ENCODE results near the gene CDK9. TPM values are rescaled to one million over a fixed set of nuclear protein-coding genes. Genes with fewer than 3 reads are reported as not detected.

The CDK9 gene
- total RNA-seq, result 90.9 and 100 TPM in 2 replicates
- long read RNA-seq, transcript CDK9-201 (7 exons, 2,463 nt), result major isoform, 5 of 17 reads
- long read RNA-seq, partial matches to known transcripts, result 11 of 17 reads
- long read RNA-seq, other reads (novel, unspliced or antisense), result 0 of 17 reads

GRCh38 chr9:127785933-127786772 lies at the start of gene CDK9:
TSS of gene CDK9 (plus strand) at chr9:127786034. CDS start at chr9:127786149, 115 bp downstream.
- no peaks in the 10 kb centered on the region for H3K9me3 Mint-ChIP-seq (ENCODE audit: low read depth)
- peaks cover 17% of the 10 kb centered on the region for H3K36me3 Mint-ChIP-seq (ENCODE audit: insufficient read depth)
- no peaks in the 10 kb centered on the region for H3K27me3 Mint-ChIP-seq
- DNase-seq (ENCODE audit: low spot score, unreplicated experiment), result peak; percentile 88
- H3K4me1 Mint-ChIP-seq (ENCODE audit: low read depth), result peaks cover 6% of the 10 kb centered on the region
- H3K27ac Mint-ChIP-seq, result peak within 1 kb of the TSS; percentile 90
- TF ChIP-seq, protein P1, sequence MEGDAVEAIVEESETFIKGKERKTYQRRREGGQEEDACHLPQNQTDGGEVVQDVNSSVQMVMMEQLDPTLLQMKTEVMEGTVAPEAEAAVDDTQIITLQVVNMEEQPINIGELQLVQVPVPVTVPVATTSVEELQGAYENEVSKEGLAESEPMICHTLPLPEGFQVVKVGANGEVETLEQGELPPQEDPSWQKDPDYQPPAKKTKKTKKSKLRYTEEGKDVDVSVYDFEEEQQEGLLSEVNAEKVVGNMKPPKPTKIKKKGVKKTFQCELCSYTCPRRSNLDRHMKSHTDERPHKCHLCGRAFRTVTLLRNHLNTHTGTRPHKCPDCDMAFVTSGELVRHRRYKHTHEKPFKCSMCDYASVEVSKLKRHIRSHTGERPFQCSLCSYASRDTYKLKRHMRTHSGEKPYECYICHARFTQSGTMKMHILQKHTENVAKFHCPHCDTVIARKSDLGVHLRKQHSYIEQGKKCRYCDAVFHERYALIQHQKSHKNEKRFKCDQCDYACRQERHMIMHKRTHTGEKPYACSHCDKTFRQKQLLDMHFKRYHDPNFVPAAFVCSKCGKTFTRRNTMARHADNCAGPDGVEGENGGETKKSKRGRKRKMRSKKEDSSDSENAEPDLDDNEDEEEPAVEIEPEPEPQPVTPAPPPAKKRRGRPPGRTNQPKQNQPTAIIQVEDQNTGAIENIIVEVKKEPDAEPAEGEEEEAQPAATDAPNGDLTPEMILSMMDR (IDR thresholded peaks at IDR 0.05; ENCODE audit: unreplicated experiment), result no peak
- peak within 1 kb of the TSS; percentile 88 for H3K4me3 Mint-ChIP-seq (ENCODE audit: low read depth)

- peaks cover 3% of the 10 kb centered on the region for H3K27me3 Mint-ChIP-seq
- H3K4me3 Mint-ChIP-seq (ENCODE audit: low read depth), result no peak overlapping the region
- H3K9me3 Mint-ChIP-seq (ENCODE audit: low read depth), result no peaks in the 10 kb centered on the region
- peaks cover 7% of the 10 kb centered on the region for H3K4me1 Mint-ChIP-seq (ENCODE audit: low read depth)
- no peak overlapping the region for H3K27ac Mint-ChIP-seq
- TF ChIP-seq, protein P1 (IDR thresholded peaks at IDR 0.05; ENCODE audit: unreplicated experiment), result no peak
- H3K36me3 Mint-ChIP-seq (ENCODE audit: insufficient read depth), result no peaks in the 10 kb centered on the region
- DNase-seq (ENCODE audit: low spot score, unreplicated experiment), result no peak
Observed at GRCh38 chr9:127738666-127739065, 47.2 kb upstream of the CDK9 start.

- H3K27ac Mint-ChIP-seq, result no peak overlapping the region
- no peaks in the 10 kb centered on the region for H3K9me3 Mint-ChIP-seq (ENCODE audit: low read depth)
Observed at GRCh38 chr9:127739614-127740330, 46.1 kb upstream of the CDK9 start.

GRCh38 chr9:127741831-127742434 lies 43.9 kb upstream of the CDK9 start:
- Mint-ChIP-seq H3K27me3 (peaks cover 3% of the 10 kb centered on the region), H3K4me1 (ENCODE audit: low read depth) (peaks cover 7% of the 10 kb centered on the region), H3K36me3 (ENCODE audit: insufficient read depth) (no peaks in the 10 kb centered on the region), H3K4me3 (ENCODE audit: low read depth) (peak overlapping the region; percentile 68), H3K27ac (peak overlapping the region; percentile 92), H3K9me3 (ENCODE audit: low read depth) (no peaks in the 10 kb centered on the region)
- TF ChIP-seq, protein P1 (IDR thresholded peaks at IDR 0.05; ENCODE audit: unreplicated experiment), result no peak
- peak; percentile 85 for DNase-seq (ENCODE audit: low spot score, unreplicated experiment)

More at GRCh38 chr9:127739614-127740330, 46.1 kb upstream of the CDK9 start:
- TF ChIP-seq, protein P1 (IDR thresholded peaks at IDR 0.05; ENCODE audit: unreplicated experiment), result no peak
- Mint-ChIP-seq H3K4me1 (ENCODE audit: low read depth) (peaks cover 7% of the 10 kb centered on the region), H3K27me3 (peaks cover 3% of the 10 kb centered on the region), H3K36me3 (ENCODE audit: insufficient read depth) (no peaks in the 10 kb centered on the region), H3K4me3 (ENCODE audit: low read depth) (no peak overlapping the region)
- DNase-seq (ENCODE audit: low spot score, unreplicated experiment), result no peak
